Activated naive CD4-positive, alpha-beta T cell treated with anti-CD3 and anti-CD28 coated beads, Interleukin-2, amount 10 ng/mL, durations not matched to agents 7 days and 5 days (primary cell): ENCODE measurements around the gene KRT84.
"Not testable (repeated sequence)": the region's sequence is repeated elsewhere in the genome, so short reads cannot be mapped to it uniquely, and the experiment has no call there.

Experiments
- CTCF ChIA-PET: fragments of 350-600 bp; sonication (Branson Sonifier 250); formaldehyde crosslinking; loops from one replicate; lab custom pipeline; 2021; ENCODE audit warnings: antibody characterized with exemption; lab: Charles Lee
- DNase-seq: peaks from one replicate; pipeline ENCODE4 v3.0.0-alpha.2; 2020
- H3K27ac Mint-ChIP-seq: one replicate; pipeline ENCODE4 v1.8.0; 2021; ENCODE audit warnings: mild to moderate bottlenecking, moderate library complexity, mixed read lengths
- H3K27me3 Mint-ChIP-seq: one replicate; pipeline ENCODE4 v1.8.0; 2021; ENCODE audit warnings: mild to moderate bottlenecking, mixed read lengths
- H3K36me3 Mint-ChIP-seq: one replicate; pipeline ENCODE4 v1.8.0; 2021; ENCODE audit warnings: mixed read lengths
- H3K4me1 Mint-ChIP-seq: one replicate; pipeline ENCODE4 v1.8.0; 2021; ENCODE audit warnings: mixed read lengths
- H3K4me3 Mint-ChIP-seq: one replicate; pipeline ENCODE4 v1.8.0; 2021; ENCODE audit warnings: mild to moderate bottlenecking, moderate library complexity, mixed read lengths
- H3K9me3 Mint-ChIP-seq: one replicate; pipeline ENCODE4 v1.8.0; 2021; ENCODE audit warnings: mixed read lengths

KRT84 gene

GRCh38 chr12:52347016-52347415 is 38.4 kb downstream of the KRT84 start:
- Mint-ChIP-seq H3K36me3 (no peaks in the 10 kb centered on the region), H3K27ac (no peak overlapping the region), H3K4me3 (no peak overlapping the region), H3K27me3 (peaks cover 51% of the 10 kb centered on the region), H3K4me1 (peaks cover 6% of the 10 kb centered on the region), H3K9me3 (no peaks in the 10 kb centered on the region)
- CTCF ChIA-PET, result interaction anchor here (2.0 kb wide), 1 partner anchor 15 kb away, joined by 6 read pairs; no protein-coding TSS in a partner anchor
- DNase-seq, result peak; percentile 15

- DNase-seq, result peak; percentile 10
- H3K27me3 Mint-ChIP-seq, result peaks cover 52% of the 10 kb centered on the region
- no peaks in the 10 kb centered on the region for H3K9me3 Mint-ChIP-seq
- H3K36me3 Mint-ChIP-seq, result no peaks in the 10 kb centered on the region
- no peak overlapping the region for H3K27ac Mint-ChIP-seq
- CTCF ChIA-PET, result interaction anchor here (2.0 kb wide), 1 partner anchor 15 kb away, joined by 6 read pairs; no protein-coding TSS in a partner anchor
- H3K4me1 Mint-ChIP-seq, result peaks cover 3% of the 10 kb centered on the region
- H3K4me3 Mint-ChIP-seq, result no peak overlapping the region
These were observed 38.9 kb downstream of the KRT84 start for GRCh38 chr12:52346593-52346992.

GRCh38 chr12:52345041-52345440 is 40.4 kb downstream of the KRT84 start:
- not testable (repeated sequence) for H3K36me3 Mint-ChIP-seq, H3K9me3 Mint-ChIP-seq, H3K4me3 Mint-ChIP-seq, H3K4me1 Mint-ChIP-seq, DNase-seq, H3K27ac Mint-ChIP-seq
- peaks cover 45% of the 10 kb centered on the region for H3K27me3 Mint-ChIP-seq
- CTCF ChIA-PET, result interaction anchor here (2.0 kb wide), 1 partner anchor 17 kb away, joined by 6 read pairs; no protein-coding TSS in a partner anchor

- Mint-ChIP-seq H3K4me3 (no peak overlapping the region), H3K36me3 (no peaks in the 10 kb centered on the region), H3K27me3 (peaks cover 43% of the 10 kb centered on the region), H3K9me3 (no peaks in the 10 kb centered on the region), H3K27ac (no peak overlapping the region), H3K4me1 (no peaks in the 10 kb centered on the region)
- CTCF ChIA-PET, result no interaction called here
- DNase-seq, result peak; percentile 18
These were observed 41.3 kb downstream of the KRT84 start for GRCh38 chr12:52344111-52344510.

- Mint-ChIP-seq H3K4me1 (no peaks in the 10 kb centered on the region), H3K4me3 (no peak overlapping the region), H3K27ac (no peak overlapping the region), H3K9me3 (no peaks in the 10 kb centered on the region), H3K27me3 (peaks cover 48% of the 10 kb centered on the region), H3K36me3 (no peaks in the 10 kb centered on the region)
- DNase-seq, result peak; percentile 0
- CTCF ChIA-PET, result no interaction called here
These were observed 41.9 kb downstream of the KRT84 start for GRCh38 chr12:52343550-52343949.

GRCh38 chr12:52342781-52343490 is 42.5 kb downstream of the KRT84 start:
- no peaks in the 10 kb centered on the region for H3K36me3 Mint-ChIP-seq

GRCh38 chr12:52341066-52341580 is 44.3 kb downstream of the KRT84 start:
- Mint-ChIP-seq H3K27me3 (peaks cover 37% of the 10 kb centered on the region), H3K36me3 (no peaks in the 10 kb centered on the region), H3K4me3 (no peak overlapping the region), H3K4me1 (peaks cover 3% of the 10 kb centered on the region), H3K27ac (no peak overlapping the region), H3K9me3 (no peaks in the 10 kb centered on the region)
- CTCF ChIA-PET, result no interaction called here
- peak; percentile 7 for DNase-seq

More at GRCh38 chr12:52342781-52343490, 42.5 kb downstream of the KRT84 start:
- CTCF ChIA-PET, result no interaction called here
- Mint-ChIP-seq H3K27me3 (peaks cover 48% of the 10 kb centered on the region), H3K4me1 (no peaks in the 10 kb centered on the region), H3K4me3 (no peak overlapping the region), H3K27ac (no peak overlapping the region), H3K9me3 (no peaks in the 10 kb centered on the region)
- DNase-seq, result peak; percentile 17

GRCh38 chr12:52338241-52338960 is 47.1 kb downstream of the KRT84 start:
- peak; percentile 10 for DNase-seq
- no peaks in the 10 kb centered on the region for H3K36me3 Mint-ChIP-seq
- no peaks in the 10 kb centered on the region for H3K9me3 Mint-ChIP-seq
- H3K4me3 Mint-ChIP-seq, result no peak overlapping the region
- peaks cover 3% of the 10 kb centered on the region for H3K4me1 Mint-ChIP-seq
- CTCF ChIA-PET, result interaction anchor here (0.6 to 1.1 kb wide), 2 partner anchors 11 kb away, joined by 3 to 8 read pairs; no protein-coding TSS in a partner anchor
- H3K27me3 Mint-ChIP-seq, result peaks cover 22% of the 10 kb centered on the region
- H3K27ac Mint-ChIP-seq, result no peak overlapping the region

- CTCF ChIA-PET, result no interaction called here
- DNase-seq, result no peak
- Mint-ChIP-seq H3K27me3 (peaks cover 18% of the 10 kb centered on the region), H3K4me3 (no peak overlapping the region), H3K27ac (no peak overlapping the region), H3K4me1 (peaks cover 3% of the 10 kb centered on the region), H3K36me3 (no peaks in the 10 kb centered on the region), H3K9me3 (no peaks in the 10 kb centered on the region)
These were observed 48.4 kb downstream of the KRT84 start for GRCh38 chr12:52337054-52337453.

- H3K27me3 Mint-ChIP-seq, result peaks cover 18% of the 10 kb centered on the region
- no peaks in the 10 kb centered on the region for H3K9me3 Mint-ChIP-seq
- no peak overlapping the region for H3K4me3 Mint-ChIP-seq
- no peak for DNase-seq
- no peaks in the 10 kb centered on the region for H3K36me3 Mint-ChIP-seq
- CTCF ChIA-PET, result no interaction called here
- peaks cover 3% of the 10 kb centered on the region for H3K4me1 Mint-ChIP-seq
- H3K27ac Mint-ChIP-seq, result no peak overlapping the region
These were observed 48.8 kb downstream of the KRT84 start for GRCh38 chr12:52336641-52337040.

GRCh38 chr12:52335598-52336262 is 49.7 kb downstream of the KRT84 start:
- DNase-seq, result peak; percentile 14
- H3K4me3 Mint-ChIP-seq, result no peak overlapping the region
- H3K4me1 Mint-ChIP-seq, result peaks cover 3% of the 10 kb centered on the region
- H3K9me3 Mint-ChIP-seq, result no peaks in the 10 kb centered on the region
- no peak overlapping the region for H3K27ac Mint-ChIP-seq
- H3K36me3 Mint-ChIP-seq, result no peaks in the 10 kb centered on the region
- peaks cover 18% of the 10 kb centered on the region for H3K27me3 Mint-ChIP-seq
- CTCF ChIA-PET, result interaction anchor here (1.0 kb wide), 1 partner anchor 645 kb away, joined by 3 read pairs; no protein-coding TSS in a partner anchor

- H3K27me3 Mint-ChIP-seq, result peaks cover 22% of the 10 kb centered on the region
- H3K4me3 Mint-ChIP-seq, result no peak overlapping the region
- H3K27ac Mint-ChIP-seq, result no peak overlapping the region
- no peaks in the 10 kb centered on the region for H3K9me3 Mint-ChIP-seq
- CTCF ChIA-PET, result interaction anchor here (1.7 kb wide), 1 partner anchor 545 kb away, joined by 4 read pairs; no protein-coding TSS in a partner anchor
- no peaks in the 10 kb centered on the region for H3K36me3 Mint-ChIP-seq
- no peak for DNase-seq
- peaks cover 3% of the 10 kb centered on the region for H3K4me1 Mint-ChIP-seq
These were observed 51.3 kb downstream of the KRT84 start for GRCh38 chr12:52334185-52334584.

GRCh38 chr12:52333321-52333720 is 52.1 kb downstream of the KRT84 start:
- Mint-ChIP-seq H3K4me1 (peaks cover 3% of the 10 kb centered on the region), H3K36me3 (no peaks in the 10 kb centered on the region), H3K9me3 (no peaks in the 10 kb centered on the region), H3K27ac (no peak overlapping the region), H3K4me3 (no peak overlapping the region), H3K27me3 (peaks cover 17% of the 10 kb centered on the region)
- peak; percentile 3 for DNase-seq
- CTCF ChIA-PET, result interaction anchor here (0.6 to 1.7 kb wide), 4 partner anchors 29 to 546 kb away, joined by 3 to 5 read pairs (median 4); no protein-coding TSS in a partner anchor

GRCh38 chr12:52332381-52332780 is 53.1 kb downstream of the KRT84 start:
- CTCF ChIA-PET, result interaction anchor here (1.0 to 1.4 kb wide), 2 partner anchors 54 to 176 kb away, joined by 4 to 5 read pairs; no protein-coding TSS in a partner anchor
- H3K4me1 Mint-ChIP-seq, result peaks cover 10% of the 10 kb centered on the region
- H3K27me3 Mint-ChIP-seq, result peaks cover 18% of the 10 kb centered on the region
- no peaks in the 10 kb centered on the region for H3K36me3 Mint-ChIP-seq
- peak; percentile 14 for DNase-seq
- no peak overlapping the region for H3K27ac Mint-ChIP-seq
- no peak overlapping the region for H3K4me3 Mint-ChIP-seq
- H3K9me3 Mint-ChIP-seq, result no peaks in the 10 kb centered on the region
